Measurements from ENCODE around the gene KIF5A.

KIF5A gene

GRCh38 chr12:57632958-57633840, 83.4 kb downstream of the KIF5A start, which contains the start of gene B4GALNT1:
B4GALNT1 (minus strand) TSS chr12:57633201; CDS start chr12:57632132, 1,069 bp downstream.
- peak; percentile 56 to 61 for DNase-seq (ENCODE audit: low read depth in 2 of 2)
- H3K4me3 ChIP-seq (replicated peaks in 1 of 2; ENCODE audit: low read depth in 2 of 2, low read length in 2 of 2): peak within 1 kb of the TSS; percentile 51 to 59
- TF ChIP-seq CTCF (IDR thresholded peaks at IDR 0.05; ENCODE audit: low read depth, low read length): peak; percentile 85

Measured in cardiac fibroblast (primary cell).